Frontal cortex (tissue), 4 donors: Measurements from ENCODE around the gene NF1. TPM values are rescaled to one million over a fixed set of nuclear protein-coding genes. Genes with fewer than 3 reads are reported as not detected.
"Not testable (repeated sequence)": the region's sequence is repeated elsewhere in the genome, so short reads cannot be mapped to it uniquely, and the experiment has no call there.

Experiments
- DNase-seq, 2 donors: peaks; one replicate each; pipeline ENCODE4 v3.0.0; 2012; ENCODE audit warnings: low spot score in 2 of 2
- FAIRE-seq: peaks from 2 replicates; lab custom pipeline; 2012; peaks lifted over from hg19 to GRCh38; lab: Jason Lieb, UNC
- total RNA-seq: library from RNA; depleted of rRNA; stranded (reverse); fragments of >200 nt; gene quantifications from one replicate; pipeline ENCODE4 v1.2.3, GENCODE V29; 2014
- donor health status: control.
- donor health status: control.
- donor health status: control.

NF1 gene
- total RNA-seq, 1 donor from 2014 or later = 96.6 TPM

DNA sequence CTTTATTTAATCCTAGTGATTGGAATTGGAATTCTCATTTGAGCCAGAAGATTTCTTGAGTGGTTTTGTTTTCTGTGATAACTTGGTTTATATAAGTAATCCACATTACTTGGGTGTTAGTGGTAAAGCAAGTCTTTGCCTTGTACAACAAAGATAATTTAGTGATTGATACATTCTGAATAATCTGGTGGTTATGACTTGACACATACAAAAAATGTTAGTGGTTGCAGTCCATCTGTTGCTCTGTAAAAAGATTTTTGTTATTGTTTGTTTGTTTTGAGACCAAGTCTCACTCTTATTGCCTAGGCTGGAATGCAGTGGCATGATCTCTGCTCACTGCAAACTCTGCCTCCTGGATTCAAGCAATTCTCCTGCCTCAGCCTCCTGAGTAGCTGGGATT is 189.1 kb downstream of the NF1 start:
- FAIRE-seq (no peak), DNase-seq (no peak)

DNA sequence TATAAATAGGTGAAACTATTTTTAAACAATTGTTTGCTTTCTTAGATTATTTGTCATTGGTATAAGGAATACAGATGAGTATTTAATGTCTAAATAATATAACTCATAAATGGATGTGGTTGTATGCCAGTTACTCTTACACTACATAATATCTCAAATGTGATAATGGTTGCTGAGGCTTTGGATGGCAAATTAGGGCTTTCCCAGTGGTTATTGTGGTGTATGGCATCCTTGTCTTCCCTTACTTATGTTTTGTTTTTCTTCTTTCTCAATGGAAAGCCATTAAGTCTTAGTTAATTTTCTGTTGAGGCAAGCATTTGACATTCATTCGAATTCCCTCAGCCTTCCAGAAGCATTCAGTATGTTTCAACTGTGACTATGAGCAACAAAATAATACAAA is 191.8 kb downstream of the NF1 start:
- no peak for FAIRE-seq
- DNase-seq = no peak

DNA sequence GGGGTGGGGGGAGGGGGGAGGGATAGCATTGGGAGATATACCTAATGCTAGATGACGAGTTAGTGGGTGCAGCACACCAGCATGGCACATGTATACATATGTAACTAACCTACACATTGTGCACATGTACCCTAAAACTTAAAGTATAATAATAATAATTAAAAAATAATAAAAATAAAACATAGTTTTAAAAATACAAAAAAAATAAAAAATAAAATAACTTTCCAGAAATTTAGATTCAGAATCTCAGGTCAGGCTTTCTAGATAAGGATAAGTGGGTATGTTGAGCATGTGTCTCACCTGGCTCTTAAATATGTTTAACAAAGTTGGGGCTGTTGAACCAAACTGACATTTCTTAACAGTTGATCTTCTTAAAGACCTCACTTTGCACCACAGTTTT is 193.2 kb downstream of the NF1 start:
- DNase-seq = not testable (repeated sequence)
- peak; percentile 31 for FAIRE-seq

DNA sequence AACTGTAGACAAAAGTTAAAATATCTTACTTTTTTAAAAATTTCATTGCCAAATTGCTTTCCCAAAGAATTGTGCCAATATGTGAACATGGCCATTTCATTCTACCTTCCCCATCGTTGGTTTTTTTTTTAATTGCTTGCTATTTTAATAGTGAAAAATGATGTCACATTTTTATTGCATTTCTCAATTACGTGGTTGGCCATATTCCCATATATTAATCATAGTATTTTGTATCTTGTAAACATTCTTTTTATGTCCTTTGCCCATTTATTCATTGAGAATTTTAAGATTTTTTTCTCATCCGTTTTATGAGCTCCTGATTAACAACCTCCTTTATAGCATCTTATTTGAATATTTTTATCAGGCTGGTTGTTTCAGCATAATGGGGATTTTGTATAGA is 195.0 kb downstream of the NF1 start:
- no peak for DNase-seq
- no peak for FAIRE-seq

DNA sequence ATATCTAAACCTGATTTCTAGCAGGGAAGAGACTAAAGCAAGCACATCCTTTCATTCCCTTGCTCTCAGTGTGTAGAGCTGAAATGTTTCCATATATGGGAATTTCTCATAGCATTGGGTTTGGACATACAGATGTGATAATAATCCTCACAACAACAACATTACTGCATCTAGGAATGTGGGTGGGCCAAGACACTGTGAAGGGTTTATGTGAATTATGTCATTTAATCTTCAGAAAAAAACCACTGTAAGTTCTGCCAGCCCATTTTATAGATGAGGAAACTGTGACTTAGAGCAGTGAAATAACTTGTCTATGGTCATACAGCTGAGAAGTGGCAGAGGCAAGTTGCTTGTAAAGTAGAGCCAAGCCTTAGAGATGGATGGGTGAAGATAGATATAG is 197.0 kb downstream of the NF1 start:
- FAIRE-seq (no peak), DNase-seq (no peak)

DNA sequence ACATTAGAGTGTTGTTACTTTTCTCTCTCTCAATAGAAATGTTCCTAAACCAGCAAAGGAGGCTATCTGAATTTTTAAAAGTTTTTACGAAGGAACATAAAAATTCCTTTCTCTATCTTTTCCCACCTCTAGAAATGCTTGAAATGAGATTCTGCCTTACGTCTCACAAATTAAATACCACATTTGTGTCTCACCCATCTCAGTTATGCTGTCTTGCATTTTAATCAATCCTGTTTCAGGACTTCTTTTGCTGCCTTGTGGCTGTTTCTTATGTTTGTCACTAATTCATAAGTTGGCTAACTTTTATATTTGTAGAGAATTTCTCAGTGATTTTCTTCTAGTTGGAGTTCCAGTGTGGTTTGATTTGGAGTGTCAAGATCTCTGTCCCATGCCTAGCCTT is 198.8 kb downstream of the NF1 start:
- no peak for DNase-seq
- no peak for FAIRE-seq

DNA sequence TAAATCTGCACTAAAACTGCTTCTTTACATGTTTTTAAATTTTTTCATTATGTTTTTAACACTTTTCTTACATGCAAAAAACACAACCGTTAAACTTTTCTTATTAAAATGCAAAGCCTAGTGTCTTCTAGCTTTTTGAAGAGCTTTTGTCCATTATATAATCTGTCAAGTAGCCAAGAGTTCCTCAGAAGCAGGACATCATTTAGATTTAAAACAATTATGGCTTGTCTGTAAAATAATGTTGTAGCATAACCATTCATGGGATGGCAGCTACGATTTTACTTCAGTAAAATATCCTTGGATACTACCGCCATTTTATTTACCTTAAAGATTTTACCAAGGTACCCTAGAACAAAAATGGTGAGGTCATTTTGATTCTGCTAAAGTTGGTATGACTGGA is 199.5 kb downstream of the NF1 start:
- peak; percentile 84 for FAIRE-seq

DNA sequence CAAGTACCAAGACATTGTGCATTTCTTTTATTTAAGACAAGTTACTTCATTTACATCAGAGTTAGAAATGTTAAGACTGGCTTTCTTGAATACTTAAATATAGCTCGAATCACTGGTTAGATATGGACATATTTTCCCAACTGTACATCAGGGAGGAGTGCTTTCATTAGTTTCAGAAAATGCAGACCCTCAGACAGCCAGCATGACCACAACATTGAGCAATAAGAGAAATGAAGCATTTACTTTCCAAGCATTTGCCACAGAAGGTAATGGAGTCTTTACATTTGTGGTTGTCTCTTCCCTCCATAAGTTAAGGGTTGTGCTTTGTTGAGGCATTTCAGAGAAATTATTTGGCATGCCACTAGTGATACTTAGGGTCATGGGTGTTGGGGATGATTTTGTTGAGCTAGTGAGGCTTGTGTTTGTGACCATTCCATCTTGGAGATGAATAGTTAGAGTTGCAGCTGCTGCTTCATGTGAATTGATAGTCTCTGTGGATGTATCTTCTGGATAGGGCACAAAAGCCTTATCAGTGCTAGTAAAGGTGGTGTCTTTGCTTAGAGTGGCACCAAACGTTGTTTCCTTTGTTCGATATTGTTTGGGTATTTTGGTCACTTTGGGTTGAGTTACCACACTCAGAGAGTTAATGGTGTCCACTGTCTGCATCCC is 200.2 kb downstream of the NF1 start:
- FAIRE-seq = no peak
- DNase-seq = no peak

More for the DNA sequence above, 199.5 kb downstream of the NF1 start:
- peak in 1 of 2 donors; percentile 10 for DNase-seq

DNA sequence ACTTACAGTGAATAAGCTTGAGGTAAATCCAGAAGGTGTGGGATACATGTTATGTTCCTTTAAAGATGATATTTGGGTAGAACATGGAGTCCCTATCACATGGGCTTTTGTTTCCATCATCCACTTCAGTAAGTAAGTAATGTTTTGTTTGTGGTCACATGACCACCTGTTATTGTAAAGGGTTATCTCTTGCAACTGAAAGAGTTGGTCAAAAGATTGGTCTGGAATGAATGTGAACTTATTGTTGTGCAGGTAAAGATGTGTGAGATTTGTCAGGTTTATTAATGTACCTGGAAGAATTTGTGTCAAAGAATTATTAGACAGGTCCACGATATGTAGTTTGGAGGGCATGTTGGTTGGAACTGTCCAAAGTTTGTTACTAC is 200.7 kb downstream of the NF1 start:
- no peak for FAIRE-seq
- no peak for DNase-seq

DNA sequence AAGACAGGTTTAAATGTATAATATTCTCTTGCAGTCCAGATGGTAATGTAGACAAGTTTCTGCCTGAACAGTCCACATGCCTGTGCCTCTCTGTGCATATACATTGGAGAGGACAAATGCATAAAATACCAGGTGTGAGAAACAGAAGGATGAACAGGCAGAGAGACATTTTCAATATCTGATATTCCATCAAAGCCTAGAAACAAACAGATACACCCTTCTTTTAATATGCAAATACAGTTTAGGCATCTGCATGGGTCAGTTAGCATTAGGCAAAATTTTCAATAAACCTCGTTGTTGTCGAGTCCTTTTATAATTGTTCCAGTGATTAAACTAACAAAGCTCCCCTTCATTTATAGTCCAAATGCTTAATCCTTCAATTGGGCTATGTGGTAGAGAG is 201.4 kb downstream of the NF1 start:
- DNase-seq = no peak
- no peak for FAIRE-seq

DNA sequence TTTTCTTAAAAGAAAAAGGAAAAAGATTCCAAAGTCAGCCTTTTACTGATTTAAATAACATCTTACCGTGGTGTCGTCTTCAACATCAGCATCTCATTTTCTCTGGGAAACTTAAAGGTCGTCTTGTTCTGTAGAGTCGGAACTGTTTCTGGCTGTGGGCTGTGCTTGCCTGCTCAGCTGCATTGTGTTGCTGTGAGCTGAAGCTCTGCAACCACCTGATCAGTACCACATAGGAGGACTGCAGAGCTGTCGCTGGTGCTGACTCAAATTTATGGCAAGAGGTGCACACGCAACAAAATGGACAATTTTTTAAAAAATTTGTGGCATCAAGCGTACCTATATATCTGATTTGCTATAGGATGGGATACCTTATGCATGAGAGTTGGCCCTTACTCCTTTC is 202.3 kb downstream of the NF1 start, which contains the start of gene OMG:
Gene OMG, minus strand, starts transcription at position 150 of the 400 bp plus-strand sequence. CDS start 908 bp downstream, outside the sequence.
- no peak for FAIRE-seq
- DNase-seq = no peak

DNA sequence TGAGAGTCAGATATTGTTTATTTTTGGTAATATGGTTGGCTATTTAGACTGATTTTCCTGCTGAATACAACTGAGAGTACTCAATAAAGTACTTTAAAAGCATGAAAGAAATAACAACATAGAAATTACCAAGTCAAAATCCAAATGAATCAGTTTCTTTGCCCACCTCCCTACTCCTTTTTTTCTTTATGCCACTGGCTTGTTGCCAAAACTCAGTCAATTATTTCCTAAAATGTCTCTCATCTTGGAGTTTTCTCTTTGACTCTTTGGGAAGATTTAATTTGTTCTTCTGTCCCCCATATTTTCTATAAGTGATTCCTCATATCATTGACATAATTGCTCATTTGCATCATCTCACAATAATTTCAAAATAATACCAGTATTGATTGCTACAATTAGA is 204.8 kb downstream of the NF1 start:
- DNase-seq (no peak), FAIRE-seq (no peak)

DNA sequence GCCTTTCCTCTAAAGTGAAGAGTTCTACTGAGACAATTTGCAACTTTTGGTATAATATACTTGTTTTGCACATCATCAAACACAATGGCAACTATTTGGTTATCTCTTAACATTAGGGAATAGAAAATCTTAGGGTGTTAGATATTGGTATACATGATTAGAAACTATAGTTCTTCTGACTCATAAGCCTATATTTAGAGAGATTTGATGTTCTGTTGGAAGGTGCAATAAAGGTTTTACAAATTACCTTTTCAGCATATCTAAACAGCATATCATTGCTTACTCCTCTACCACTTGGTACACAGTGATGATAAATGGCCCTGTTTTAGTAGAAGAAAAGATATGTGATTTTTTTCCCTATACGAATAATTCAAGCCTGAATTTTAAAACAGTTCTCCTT is 212.9 kb downstream of the NF1 start:
- FAIRE-seq (no peak), DNase-seq (no peak)

DNA sequence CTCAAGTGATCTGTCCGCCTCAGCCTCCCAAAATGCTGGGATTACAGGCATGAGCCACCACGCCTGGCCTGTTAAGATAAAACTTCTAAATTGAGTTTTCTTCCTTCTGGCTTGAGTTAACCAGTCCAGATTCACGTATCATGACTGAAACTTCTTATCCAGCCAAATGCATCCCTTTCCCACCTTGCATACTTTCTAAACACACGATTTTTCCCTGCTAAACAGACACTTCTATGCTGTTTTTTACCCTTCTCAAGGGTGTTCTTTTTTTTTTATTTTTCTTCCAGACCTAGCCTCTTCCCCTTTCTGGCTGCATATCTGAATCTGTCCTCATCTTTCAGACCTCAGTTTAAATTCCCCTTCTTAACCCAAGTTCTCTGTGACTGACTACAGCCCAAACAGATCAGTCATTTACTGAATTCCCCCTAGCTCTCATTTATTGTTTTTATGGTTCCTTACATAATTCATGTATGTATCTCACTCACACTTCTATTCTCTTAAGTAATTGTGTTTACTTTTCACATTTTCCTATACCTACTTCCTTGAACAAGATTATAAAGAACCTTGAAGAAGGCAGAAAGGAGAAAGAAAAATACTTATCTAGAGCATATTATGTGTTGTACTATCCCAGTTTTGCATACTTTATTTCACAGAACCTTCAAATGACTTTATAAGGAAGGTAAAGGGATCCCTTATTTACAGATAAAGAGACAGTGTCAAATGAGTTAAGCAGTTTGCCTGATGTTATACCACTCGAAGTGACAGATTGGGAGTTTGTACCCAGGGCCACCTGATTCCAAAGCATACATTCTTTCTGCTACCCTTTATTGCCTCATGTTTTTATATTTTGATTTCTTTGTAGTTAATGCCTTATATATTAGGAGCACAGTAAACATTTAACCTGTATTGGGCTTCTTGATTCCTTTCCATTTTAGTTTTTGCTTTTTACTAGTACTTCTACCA is 213.9 kb downstream of the NF1 start:
- FAIRE-seq (no peak), DNase-seq (no peak)

DNA sequence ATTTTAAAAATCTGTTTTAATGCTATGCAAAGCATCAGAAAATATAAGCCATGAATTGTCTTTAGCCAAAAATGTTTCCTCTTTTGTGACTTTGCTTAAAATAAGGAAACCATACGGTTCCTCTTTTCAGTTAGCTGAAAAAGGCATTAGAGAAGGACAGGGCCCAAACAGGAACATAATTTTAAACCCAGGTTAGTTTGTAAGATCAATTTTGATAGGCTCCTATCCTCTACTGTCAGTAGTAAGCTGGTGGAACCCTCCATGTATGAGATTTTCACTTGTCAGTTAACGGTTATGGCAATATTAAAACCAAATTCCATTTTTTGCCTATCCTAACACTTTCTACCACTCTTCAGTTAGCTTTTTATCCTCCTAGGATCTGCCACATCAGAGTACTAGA is 214.8 kb downstream of the NF1 start:
- FAIRE-seq (no peak), DNase-seq (no peak)

DNA sequence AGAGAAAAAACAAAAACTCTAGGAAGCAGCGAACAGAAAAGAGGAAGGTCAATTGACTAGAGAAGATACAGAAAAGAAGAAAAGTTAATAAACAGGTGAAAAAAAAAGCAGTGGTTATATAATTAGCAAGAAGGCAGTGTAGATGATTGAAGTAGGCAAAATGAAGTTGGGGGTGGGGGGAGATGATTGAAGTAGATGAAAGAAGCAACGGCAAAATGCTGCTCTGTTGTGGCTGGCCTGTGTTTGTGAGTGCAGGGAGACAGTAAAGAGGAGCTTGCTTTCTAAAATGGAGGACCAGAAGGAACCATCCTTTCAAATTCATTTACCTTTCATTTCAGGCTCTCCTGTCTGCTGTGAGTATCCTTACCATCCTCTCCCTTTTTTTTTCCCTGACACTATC is 215.5 kb downstream of the NF1 start:
- FAIRE-seq (no peak), DNase-seq (no peak)

DNA sequence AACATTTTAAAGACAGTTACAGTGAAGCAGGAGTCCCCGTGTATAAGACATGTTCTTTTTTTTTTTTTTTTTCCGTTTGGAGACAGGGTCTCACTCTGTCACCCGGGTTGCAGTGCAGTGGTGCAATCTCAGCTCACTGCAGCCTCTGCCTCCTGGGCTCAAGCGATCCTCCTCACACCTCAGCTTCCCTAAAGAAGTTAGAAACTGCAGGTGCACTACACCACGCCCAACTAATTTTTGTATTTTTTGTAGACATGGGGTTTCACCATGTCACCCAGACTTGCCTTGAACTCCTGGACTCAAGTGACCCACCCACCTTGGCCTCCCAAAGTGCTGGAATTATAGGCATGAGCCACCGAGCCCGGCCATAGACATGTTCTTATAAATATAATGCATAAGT is 216.1 kb downstream of the NF1 start:
- FAIRE-seq = no peak
- DNase-seq = no peak

DNA sequence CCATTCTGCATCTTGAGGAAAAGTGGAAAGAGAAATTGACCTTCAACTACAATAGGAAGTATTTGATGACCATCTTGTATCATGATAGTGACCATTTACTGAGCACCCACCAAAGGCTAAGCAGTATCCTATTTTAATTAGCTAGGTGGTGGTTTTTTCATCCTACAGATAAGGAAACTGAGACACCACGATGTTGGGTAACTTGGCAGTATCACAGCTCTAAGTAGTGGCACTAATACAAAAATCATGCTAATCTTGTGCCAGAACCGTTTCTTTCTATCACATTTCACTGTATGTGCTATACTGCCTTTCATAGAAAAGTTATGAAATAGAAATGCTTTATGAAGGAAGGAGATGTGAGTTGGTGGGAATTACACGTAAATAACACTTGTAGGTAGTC is 216.7 kb downstream of the NF1 start:
- FAIRE-seq (no peak), DNase-seq (no peak)

DNA sequence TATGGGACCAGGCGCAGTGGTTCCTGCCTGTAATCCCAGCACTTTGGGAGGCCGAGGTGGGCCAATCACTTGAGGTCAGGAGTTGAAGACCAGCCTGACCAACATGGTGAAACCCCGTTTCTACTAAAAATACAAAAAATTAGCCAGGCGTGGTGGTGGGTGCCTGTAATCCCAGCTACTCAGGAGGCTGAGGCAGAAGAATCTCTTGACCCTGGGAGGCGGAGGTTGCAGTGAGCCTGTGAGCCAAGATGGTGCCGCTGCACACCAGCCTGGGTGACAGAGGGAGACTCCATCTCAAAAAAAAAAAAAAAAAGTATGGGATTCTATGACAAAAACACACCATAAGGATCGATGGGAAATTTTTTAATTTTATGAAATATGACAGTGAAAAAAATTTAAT is 217.4 kb downstream of the NF1 start:
- not testable (repeated sequence) for DNase-seq, FAIRE-seq

DNA sequence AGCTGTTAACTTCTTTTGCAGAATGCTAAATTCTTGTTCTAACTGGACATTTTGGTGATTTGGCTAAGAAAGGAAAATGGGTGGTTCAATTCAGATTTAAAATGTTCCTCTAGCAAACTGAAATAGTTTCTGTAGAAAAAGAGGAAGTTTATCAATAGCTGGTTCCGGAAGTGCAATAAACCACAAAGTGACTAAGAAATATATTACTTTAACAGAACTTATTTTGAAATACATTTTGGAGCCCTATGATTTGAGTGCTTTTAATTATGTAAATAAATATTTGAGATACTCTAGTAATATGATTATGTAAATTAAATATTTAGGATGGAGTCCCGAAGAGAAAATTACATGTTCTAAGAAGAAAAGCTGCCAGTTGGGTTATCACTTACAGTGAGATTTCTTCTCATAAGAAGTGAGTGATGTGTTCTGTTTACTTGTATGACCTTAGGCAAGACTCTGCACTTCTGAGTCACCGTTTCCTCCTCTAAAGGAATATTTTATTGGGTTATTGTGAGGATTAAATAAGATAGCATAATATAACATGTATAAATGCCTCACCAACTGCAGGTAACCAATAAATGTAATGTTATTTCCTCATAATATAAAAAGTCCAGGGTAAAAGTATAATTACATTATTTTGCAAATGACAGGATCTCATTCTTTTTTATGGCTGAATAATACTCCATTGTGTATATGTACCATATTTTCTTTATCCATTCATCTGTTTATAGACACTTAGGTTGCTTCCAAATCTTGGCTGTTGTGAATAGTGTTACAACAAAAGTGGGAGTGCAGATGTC is 219.4 kb downstream of the NF1 start, which contains the start of gene EVI2B:
Gene EVI2B, minus strand, starts transcription at position 73 of the 800 bp plus-strand sequence. CDS start 8,445 bp downstream, outside the sequence.
- FAIRE-seq (no peak), DNase-seq (no peak)
